Endothelial cell of umbilical vein (primary cell): ENCODE measurements around the gene ANKRD33. TPM values are rescaled to one million over a fixed set of nuclear protein-coding genes. Genes with fewer than 3 reads are reported as not detected.
A peak's percentile ranks its signal among the peaks of the same experiment; 100 is the strongest.

ENCODE experiments used
- BruUV-seq: library from RNA; stranded (reverse); fragments of 400-500 nt; replicated peaks from 2 replicates; lab custom pipeline; 2021; lab: Mats Ljungman, UMichigan
- CTCF ChIA-PET: fragments of 300-600, 350-600 bp; sonication (Branson Sonifier 250); formaldehyde crosslinking; loops from one replicate; lab custom pipeline; 2021; ENCODE audit warnings: antibody characterized with exemption, inconsistent platforms; lab: Charles Lee
- POLR2A ChIA-PET: fragments of 300-600, 350-600 bp; sonication (Branson Sonifier 250); formaldehyde crosslinking; loops from one replicate; lab custom pipeline; 2021; ENCODE audit warnings: antibody characterized with exemption, inconsistent platforms; lab: Charles Lee
- DNase-seq: peaks from one replicate; pipeline ENCODE4 v3.0.0-alpha.2; 2011; ENCODE audit warnings: low read depth, low spot score
- FAIRE-seq: peaks from 2 replicates; lab custom pipeline; 2011; peaks lifted over from hg19 to GRCh38; lab: Jason Lieb, UNC
- H2AFZ ChIP-seq: 2 replicates; pipeline ENCODE4 v1.6.0; 2012; ENCODE audit warnings: low read depth, low read length, control low read depth, inconsistent platforms
- H3K27ac ChIP-seq: 2 replicates; pipeline ENCODE4 v1.5.1; 2011; ENCODE audit warnings: low read depth, mild to moderate bottlenecking, control low read depth, low read length, moderate library complexity; ENCODE audit not compliant: insufficient read depth
- H3K27me3 ChIP-seq, 2 experiments: 2 replicates each; pipeline versions ENCODE4 v1.6.0 to v1.6.1; 2011; ENCODE audit warnings: low read length in 2 of 2, mixed read lengths in 1 of 2; ENCODE audit not compliant: control insufficient read depth in 2 of 2, insufficient read depth in 2 of 2
- H3K36me3 ChIP-seq, 2 experiments: 2 replicates in 1 of 2; 3 replicates in 1 of 2; pipeline ENCODE4 v1.5.1; 2011; ENCODE audit warnings: low read length in 2 of 2, mild to moderate bottlenecking in 1 of 2, moderate library complexity in 1 of 2; ENCODE audit not compliant: control insufficient read depth in 2 of 2, insufficient read depth in 2 of 2; ENCODE audit errors: extremely low read depth in 1 of 2
- H3K4me1 ChIP-seq: 3 replicates; pipeline ENCODE4 v1.5.1; 2011; ENCODE audit warnings: mild to moderate bottlenecking, low read length; ENCODE audit not compliant: control insufficient read depth, insufficient read depth; ENCODE audit errors: extremely low read depth
- H3K4me2 ChIP-seq: 2 replicates; pipeline ENCODE4 v1.6.1; 2011; ENCODE audit warnings: low read length, control low read depth, mixed read lengths; ENCODE audit not compliant: insufficient read depth
- H3K4me3 ChIP-seq, 3 experiments: fragments of 200-600 bp in 1 of 3; sonication (generic), shearing (Covaris generic) in 1 of 3; replicated peaks in 1 of 3; 2 replicates each; pipeline ENCODE4 v1.5.1; 2011 to 2016; ENCODE audit warnings: control low read depth in 3 of 3, low read length in 3 of 3, mild to moderate bottlenecking in 2 of 3, inconsistent platforms in 1 of 3, low read depth in 1 of 3, moderate library complexity in 1 of 3; ENCODE audit not compliant: insufficient read depth in 1 of 3
- H3K79me2 ChIP-seq: 2 replicates; pipeline ENCODE4 v1.6.0; 2012; ENCODE audit warnings: low read length, inconsistent platforms; ENCODE audit not compliant: control insufficient read depth, insufficient read depth
- H3K9ac ChIP-seq: replicated peaks from 2 replicates; pipeline ENCODE3; 2011; ENCODE audit warnings: low read length, control low read depth; ENCODE audit not compliant: insufficient read depth; ENCODE audit errors: extremely low read depth
- H3K9me1 ChIP-seq: replicated peaks from 3 replicates; pipeline ENCODE4 v1.6.0; 2011; ENCODE audit warnings: mild to moderate bottlenecking, low read length; ENCODE audit not compliant: control insufficient read depth, insufficient read depth; ENCODE audit errors: extremely low read depth
- H3K9me3 ChIP-seq: replicated peaks from 2 replicates; pipeline ENCODE4 v1.5.1; 2012; ENCODE audit warnings: low read length, inconsistent platforms; ENCODE audit not compliant: control insufficient read depth, insufficient read depth
- H4K20me1 ChIP-seq: replicated peaks from 2 replicates; pipeline ENCODE3; 2011; ENCODE audit warnings: mild to moderate bottlenecking, low read length; ENCODE audit not compliant: control insufficient read depth, insufficient read depth; ENCODE audit errors: extremely low read depth
- EZH2 ChIP-seq: IDR thresholded peaks from 2 replicates; pipeline ENCODE4 v1.6.1; 2012; ENCODE audit warnings: borderline replicate concordance, low read depth, mild to moderate bottlenecking, moderate library complexity, low read length, inconsistent platforms; ENCODE audit not compliant: severe bottlenecking
- FOS ChIP-seq: IDR thresholded peaks from 2 replicates; pipeline ENCODE4 v1.6.1; 2011; ENCODE audit warnings: mild to moderate bottlenecking, low read length, moderate library complexity, borderline replicate concordance; ENCODE audit not compliant: insufficient read depth
- GATA2 ChIP-seq: IDR thresholded peaks from 2 replicates; pipeline ENCODE4 v1.7.0; 2011; ENCODE audit warnings: low read depth, mild to moderate bottlenecking, moderate library complexity, mixed read lengths, low read length; ENCODE audit not compliant: insufficient read length, insufficient read depth
- JUN ChIP-seq: IDR thresholded peaks from 2 replicates; pipeline ENCODE4 v1.6.1; 2011; ENCODE audit warnings: borderline replicate concordance, low read depth; ENCODE audit not compliant: insufficient read length, insufficient read depth
- MYC ChIP-seq: IDR thresholded peaks from one replicate; pipeline ENCODE4 v1.6.1; 2011; ENCODE audit warnings: mild to moderate bottlenecking, low read depth, low read length
- POLR2A ChIP-seq: IDR thresholded peaks from 2 replicates; pipeline ENCODE4 v1.6.1; 2012; ENCODE audit warnings: low read depth, mild to moderate bottlenecking, control low read depth, low read length
- POLR2AphosphoS5 ChIP-seq: IDR thresholded peaks from 2 replicates; pipeline ENCODE4 v1.6.1; 2012; ENCODE audit warnings: low read depth, mild to moderate bottlenecking, control low read depth, low read length, moderate library complexity; ENCODE audit not compliant: insufficient read depth
- dilution Hi-C: fragments of 300-500 bp; cut with MboI; formaldehyde crosslinking; loops from one replicate; pipeline ENCODE4 v1.15.0; 2019; ENCODE audit warnings: low sequenced_read_pairs; ENCODE audit not compliant: extremely low pct_ligation_motif_present
- intact Hi-C: fragments of 100-400 bp; cut with micrococcal nuclease; formaldehyde crosslinking; loops from one replicate; pipeline ENCODE4 v1.10.0; 2022
- polyA plus RNA-seq, 4 experiments: library from polyadenylated mRNA; depleted of rRNA in 3 of 4; stranded (reverse) in 3 of 4; unstranded in 1 of 4; fragments of >200 nt; gene quantifications; 2 replicates each; pipeline versions ENCODE4 v1.2.1 to v1.2.3, GENCODE V29; 2011 to 2012; ENCODE audit warnings: missing spikeins in 1 of 4
- total RNA-seq: library from RNA; stranded (reverse); gene quantifications from 2 replicates; pipeline ENCODE4 v1.2.3, GENCODE V29; 2021
- TF ChIP-seq, protein P1 (sequence below): IDR thresholded peaks from 2 replicates; pipeline ENCODE4 v1.6.1; 2011; ENCODE audit not compliant: insufficient read depth, insufficient read length
- TF ChIP-seq, protein P2 (sequence below), 2 donors: IDR thresholded peaks; 1 replicate in 1 of 2; 2 replicates in 1 of 2; pipeline ENCODE4 v1.5.1; 2011; ENCODE audit warnings: low read length in 2 of 2, mild to moderate bottlenecking in 2 of 2, moderate library complexity in 2 of 2, control low read depth in 1 of 2, inconsistent platforms in 1 of 2, low read depth in 1 of 2; ENCODE audit not compliant: insufficient read depth in 1 of 2; ENCODE audit errors: extremely low read depth in 1 of 2

Gene ANKRD33
- total and polyA plus RNA-seq, 2 donors (not counting 3 experiments of a cell fraction or from before 2014, with no cell fraction given) = 0.80 to 1.2 TPM

DNA sequence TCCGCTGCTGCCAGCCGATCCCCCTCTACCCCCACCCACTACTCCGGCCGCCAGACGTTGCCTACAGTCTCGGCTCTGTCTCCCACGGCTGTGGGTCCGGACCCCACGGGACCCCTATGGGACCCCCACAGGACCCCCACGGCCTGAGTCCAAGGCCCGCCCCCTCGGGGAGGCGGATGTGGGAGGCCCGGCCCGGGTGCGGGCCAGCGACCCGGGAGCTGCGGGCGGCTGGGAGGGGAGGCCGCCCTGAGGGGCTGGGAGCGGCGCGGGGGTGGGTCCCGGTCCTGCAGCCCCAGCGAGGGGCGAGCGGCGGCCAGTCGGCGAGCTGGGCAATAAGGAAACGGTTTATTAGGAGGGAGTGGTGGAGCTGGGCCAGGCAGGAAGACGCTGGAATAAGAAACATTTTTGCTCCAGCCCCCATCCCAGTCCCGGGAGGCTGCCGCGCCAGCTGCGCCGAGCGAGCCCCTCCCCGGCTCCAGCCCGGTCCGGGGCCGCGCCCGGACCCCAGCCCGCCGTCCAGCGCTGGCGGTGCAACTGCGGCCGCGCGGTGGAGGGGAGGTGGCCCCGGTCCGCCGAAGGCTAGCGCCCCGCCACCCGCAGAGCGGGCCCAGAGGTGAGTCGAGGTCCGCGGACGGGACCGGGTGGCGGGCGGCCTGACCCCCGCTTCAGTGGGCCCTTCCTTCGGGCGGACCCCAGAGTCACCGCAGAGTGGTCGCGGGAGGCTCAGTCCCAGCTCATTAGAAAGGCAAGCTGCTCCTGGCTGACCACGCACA, 19.4 kb downstream of the ANKRD33 start, which contains the start of gene ACVRL1:
Gene ACVRL1 (plus strand): TSS at position 422 of the 773 bp plus-strand sequence. CDS start 4,971 bp downstream, outside the sequence.
- intact Hi-C loops = no loop called here
- peak within 1 kb of the TSS; percentile 99 for H3K27ac ChIP-seq
- DNase-seq (peak; percentile 59), FAIRE-seq (no peak)
- H3K4me2 ChIP-seq = peak within 1 kb of the TSS; percentile 96
- H3K36me3 ChIP-seq = no peaks in the 10 kb centered on the region
- H3K4me1 ChIP-seq = peaks cover 73% of the 10 kb centered on the region
- peak within 1 kb of the TSS; percentile 95 for H3K9ac ChIP-seq
- dilution Hi-C loops = no loop called here
- no peaks in the 10 kb centered on the region for H3K9me3 ChIP-seq
- H3K79me2 ChIP-seq = peaks cover 51% of the 10 kb centered on the region
- no peaks in the 10 kb centered on the region for H4K20me1 ChIP-seq
- CTCF ChIA-PET = interaction anchor here (0.8 to 11.4 kb wide), 10 partner anchors 11 to 115 kb away, joined by 3 to 286 read pairs (median 5); partner anchors contain the start of gene ANKRD33
- BruUV-seq = no TSS peak
- H3K9me1 ChIP-seq = no peaks in the 10 kb centered on the region
- TF ChIP-seq POLR2A = peak; percentile 80
- TF ChIP-seq POLR2AphosphoS5 = peak; percentile 78
- TF ChIP-seq FOS = no peak
- H3K27me3 ChIP-seq = no peaks in the 10 kb centered on the region
- no peak within 1 kb of the TSS for H2AFZ ChIP-seq
- H3K4me3 ChIP-seq = peak within 1 kb of the TSS; percentile 85 to 92 (median 86)
- POLR2A ChIA-PET = interaction anchor here (0.5 to 3.6 kb wide), 6 partner anchors 10 to 554 kb away, joined by 3 to 18 read pairs (median 5); no protein-coding TSS in a partner anchor

- dilution Hi-C loops = no loop called here
- DNase-seq = peak; percentile 55
- TSS peak; percentile 16 for BruUV-seq
- ChIA-PET CTCF (interaction anchor here (0.8 to 11.4 kb wide), 8 partner anchors 10 to 115 kb away, joined by 3 to 286 read pairs (median 4); no protein-coding TSS in a partner anchor), POLR2A (interaction anchor here (0.5 to 3.6 kb wide), 6 partner anchors 11 to 691 kb away, joined by 3 to 18 read pairs (median 4); no protein-coding TSS in a partner anchor)
- peaks cover 73% of the 10 kb centered on the region for H3K4me1 ChIP-seq
- peak overlapping the region; percentile 96 for H3K4me2 ChIP-seq
- H3K9ac ChIP-seq = peak overlapping the region; percentile 95
- TF ChIP-seq, protein P1, sequence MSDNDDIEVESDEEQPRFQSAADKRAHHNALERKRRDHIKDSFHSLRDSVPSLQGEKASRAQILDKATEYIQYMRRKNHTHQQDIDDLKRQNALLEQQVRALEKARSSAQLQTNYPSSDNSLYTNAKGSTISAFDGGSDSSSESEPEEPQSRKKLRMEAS = no peak
- no peak for TF ChIP-seq MYC
- no peak for TF ChIP-seq POLR2AphosphoS5
- TF ChIP-seq JUN = no peak
- no peak for TF ChIP-seq EZH2
- no peak for TF ChIP-seq FOS
- no peak for TF ChIP-seq GATA2
- TF ChIP-seq POLR2A = no peak
- TF ChIP-seq, protein P2, sequence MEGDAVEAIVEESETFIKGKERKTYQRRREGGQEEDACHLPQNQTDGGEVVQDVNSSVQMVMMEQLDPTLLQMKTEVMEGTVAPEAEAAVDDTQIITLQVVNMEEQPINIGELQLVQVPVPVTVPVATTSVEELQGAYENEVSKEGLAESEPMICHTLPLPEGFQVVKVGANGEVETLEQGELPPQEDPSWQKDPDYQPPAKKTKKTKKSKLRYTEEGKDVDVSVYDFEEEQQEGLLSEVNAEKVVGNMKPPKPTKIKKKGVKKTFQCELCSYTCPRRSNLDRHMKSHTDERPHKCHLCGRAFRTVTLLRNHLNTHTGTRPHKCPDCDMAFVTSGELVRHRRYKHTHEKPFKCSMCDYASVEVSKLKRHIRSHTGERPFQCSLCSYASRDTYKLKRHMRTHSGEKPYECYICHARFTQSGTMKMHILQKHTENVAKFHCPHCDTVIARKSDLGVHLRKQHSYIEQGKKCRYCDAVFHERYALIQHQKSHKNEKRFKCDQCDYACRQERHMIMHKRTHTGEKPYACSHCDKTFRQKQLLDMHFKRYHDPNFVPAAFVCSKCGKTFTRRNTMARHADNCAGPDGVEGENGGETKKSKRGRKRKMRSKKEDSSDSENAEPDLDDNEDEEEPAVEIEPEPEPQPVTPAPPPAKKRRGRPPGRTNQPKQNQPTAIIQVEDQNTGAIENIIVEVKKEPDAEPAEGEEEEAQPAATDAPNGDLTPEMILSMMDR (IDR thresholded peaks at IDR 0.05; ENCODE audit: extremely low read depth in 1 of 2, insufficient read depth in 1 of 2, low read depth in 1 of 2, low read length in 2 of 2) = no peak
- peaks cover 4 to 6% of the 10 kb centered on the region in 2 experiments for H3K36me3 ChIP-seq
- H3K4me3 ChIP-seq = peak overlapping the region; percentile 85 to 92 (median 86)
- no peaks in the 10 kb centered on the region for H3K9me1 ChIP-seq
- peak; percentile 42 for FAIRE-seq
- no peak overlapping the region for H2AFZ ChIP-seq
- H3K27me3 ChIP-seq = no peaks in the 10 kb centered on the region
- no peaks in the 10 kb centered on the region for H3K9me3 ChIP-seq
- H3K27ac ChIP-seq = peak overlapping the region; percentile 99
- intact Hi-C loops = no loop called here
- no peaks in the 10 kb centered on the region for H4K20me1 ChIP-seq
- H3K79me2 ChIP-seq = peaks cover 57% of the 10 kb centered on the region
Observed at GRCh38 chr12:51907856-51908425, 20.0 kb downstream of the ANKRD33 start.
